ENCODE data around the gene S100B.

Gene S100B

DNA sequence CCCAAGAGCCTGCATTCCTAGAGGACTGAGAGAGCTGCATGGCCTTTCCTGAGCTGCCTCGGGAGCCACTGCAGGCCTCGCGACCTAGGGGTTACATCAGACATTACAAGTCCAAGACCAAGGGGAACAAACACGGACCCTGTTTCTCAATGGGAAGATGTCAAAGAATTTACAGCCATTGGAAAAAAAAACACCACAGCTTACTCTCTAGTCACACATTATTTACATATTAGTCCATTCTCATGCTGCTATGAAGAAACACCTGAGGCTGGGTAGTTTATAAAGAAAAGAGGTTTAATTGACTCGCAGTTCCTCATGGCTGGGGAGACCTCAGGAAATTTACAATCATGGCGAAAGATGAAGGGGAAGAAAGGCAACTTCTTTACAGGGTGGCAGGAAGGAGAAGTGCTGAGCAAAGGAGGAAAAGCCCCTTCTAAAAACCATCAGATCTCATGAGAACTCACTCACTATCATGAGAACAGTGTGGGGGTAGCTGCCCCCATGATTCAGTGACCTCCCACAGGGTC is 22.2 kb upstream of the S100B start:
- no peak for DNase-seq

DNA sequence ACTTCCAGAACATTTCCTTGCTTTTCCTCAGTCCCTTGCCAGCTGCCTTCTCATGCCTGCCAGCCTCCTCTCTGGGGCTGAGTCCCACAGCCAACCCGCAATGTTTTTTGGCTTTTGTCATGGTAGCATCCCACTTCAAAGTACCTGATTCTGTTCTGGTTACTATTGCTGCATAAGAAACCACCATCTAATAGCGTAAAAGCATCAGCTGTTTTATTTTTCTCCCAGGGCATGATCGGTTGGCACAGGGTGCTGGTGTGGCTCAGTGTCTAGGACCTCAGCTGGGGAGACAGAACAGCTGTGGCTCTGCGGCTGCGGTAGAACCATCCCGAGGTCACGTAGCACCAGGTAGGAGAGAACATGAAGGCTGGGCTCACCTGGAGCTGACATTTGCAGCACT is 21.7 kb upstream of the S100B start:
- DNase-seq = no peak

DNA sequence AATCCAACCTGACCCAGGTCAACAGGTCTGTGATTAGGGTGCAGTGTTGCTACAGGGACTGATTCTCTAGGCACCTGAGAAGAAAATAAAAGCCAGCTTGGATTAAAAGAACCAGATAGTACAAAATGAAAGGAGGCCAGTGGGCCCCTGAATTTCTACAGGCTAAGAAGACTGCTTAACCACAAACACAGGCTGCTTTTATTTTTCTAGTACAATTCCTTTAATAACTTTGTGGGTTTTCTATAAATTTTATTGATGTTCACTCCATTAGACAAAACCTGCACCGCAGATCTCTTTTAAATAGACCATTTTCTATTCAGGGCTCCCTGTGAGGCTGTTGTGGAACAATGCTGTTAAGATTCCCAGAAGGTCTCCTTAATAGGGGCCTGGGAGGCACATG is 20.9 kb upstream of the S100B start:
- DNase-seq = no peak

DNA sequence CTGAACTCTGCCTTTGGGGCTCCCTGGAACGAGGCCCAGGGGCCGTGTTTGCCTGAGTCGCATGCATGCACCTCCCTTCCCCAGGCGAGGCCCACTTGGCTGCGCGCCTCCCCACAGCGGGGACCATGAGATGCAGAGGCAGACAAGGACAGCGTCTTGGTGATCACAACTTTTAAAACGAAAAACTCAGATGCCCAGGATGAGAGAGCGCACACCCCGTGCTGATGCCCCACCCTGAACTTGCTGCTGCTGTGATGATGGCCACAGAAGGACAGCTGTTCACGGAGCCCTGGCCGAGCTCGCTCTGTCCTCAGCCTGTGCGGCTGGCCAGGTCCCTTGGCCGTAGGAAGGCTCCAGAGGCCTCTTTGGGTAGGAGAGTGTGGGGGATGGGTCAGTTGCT is 19.2 kb upstream of the S100B start:
- no peak for DNase-seq

DNA sequence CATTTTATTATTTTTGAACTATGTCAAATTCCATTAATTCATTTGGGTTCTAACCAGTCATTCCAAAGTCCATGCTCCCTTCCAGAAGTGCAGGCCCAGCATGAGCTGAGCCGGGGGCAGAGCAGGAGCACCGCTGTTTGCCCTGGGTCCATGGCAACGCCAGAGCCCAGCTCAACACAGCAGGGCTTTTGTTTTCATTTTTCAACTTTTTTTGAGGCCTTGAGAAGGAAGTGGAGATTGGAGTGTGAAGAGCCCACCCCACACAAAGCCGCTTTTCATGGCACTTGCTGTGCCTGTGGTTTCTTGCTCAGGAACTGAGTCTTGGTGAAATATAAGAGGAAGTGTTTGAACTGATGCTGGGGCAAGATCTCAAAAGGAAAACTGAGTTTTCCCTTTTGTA is 17.3 kb upstream of the S100B start:
- no peak for DNase-seq

DNA sequence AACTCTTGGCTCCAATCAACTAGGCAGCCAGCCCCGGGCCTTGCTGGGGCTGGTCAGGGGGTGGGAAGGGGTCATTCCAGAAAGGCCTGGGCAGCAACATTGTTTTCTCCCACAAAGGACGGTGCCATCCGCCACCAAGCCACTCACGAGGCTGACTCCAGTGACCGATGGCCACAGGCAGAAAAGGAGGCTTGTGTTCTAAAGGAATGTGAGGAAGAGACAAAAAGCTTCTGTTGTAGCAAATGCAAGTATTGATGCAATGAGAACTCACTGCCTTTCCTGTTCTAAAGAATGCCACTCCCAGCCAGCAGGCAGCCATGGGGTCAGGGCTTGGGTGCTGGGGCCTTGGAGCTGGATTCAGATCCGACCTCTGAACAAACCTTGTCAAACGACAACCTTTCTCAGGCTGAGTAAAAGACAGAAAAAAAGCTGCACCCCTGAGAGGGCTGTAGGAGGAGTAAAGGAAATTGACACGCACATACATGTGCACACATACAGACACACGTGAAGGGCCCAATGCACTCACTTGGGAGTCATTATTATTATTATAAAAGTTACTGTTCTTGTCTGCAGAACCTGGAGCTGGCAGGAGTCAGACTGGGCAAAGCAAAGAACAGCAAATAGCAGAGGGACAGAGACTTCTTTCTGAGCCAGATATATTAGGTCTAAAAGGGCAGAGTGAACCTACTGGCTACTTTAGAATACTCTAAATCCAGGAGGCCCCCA is 16.7 kb upstream of the S100B start:
- no peak for DNase-seq

DNA sequence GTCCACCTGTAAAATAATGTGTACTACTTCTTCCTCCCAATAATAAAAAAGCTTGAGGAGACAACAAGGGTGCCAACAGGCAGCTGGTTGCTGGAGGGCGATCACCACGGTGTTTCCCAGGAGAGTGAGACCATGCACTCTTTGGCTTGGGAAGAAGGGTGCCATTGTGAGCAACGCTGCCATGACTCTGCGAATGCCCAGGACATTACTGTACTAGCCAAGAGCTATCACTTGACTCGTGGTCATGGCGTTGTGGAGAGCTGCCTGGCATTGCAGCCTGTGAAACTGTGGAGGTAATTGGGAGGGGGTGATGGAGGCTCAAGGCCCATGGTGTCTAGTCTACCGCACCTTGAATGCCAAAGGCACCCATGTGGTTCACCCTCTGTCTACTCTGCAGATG is 16.0 kb upstream of the S100B start:
- no peak for DNase-seq

DNA sequence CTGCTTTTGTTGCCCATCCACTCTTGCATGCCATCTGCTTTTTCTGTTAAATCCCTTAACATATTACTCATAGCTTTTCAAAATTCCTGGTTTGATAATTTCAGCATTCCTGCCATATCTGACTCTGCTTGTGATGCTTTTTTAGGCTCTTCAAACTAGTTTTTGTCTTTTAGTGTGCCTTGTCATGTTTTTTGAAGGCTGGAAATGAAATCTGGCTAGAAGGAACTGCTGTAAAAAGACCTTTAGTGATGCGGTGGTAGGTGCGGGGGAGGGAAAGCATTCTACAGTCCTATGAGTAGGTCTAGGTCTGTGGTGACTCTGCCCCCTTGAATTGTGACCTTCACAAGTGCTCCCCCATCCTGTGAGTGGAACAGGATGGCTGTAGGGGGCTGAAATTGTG is 15.0 kb upstream of the S100B start:
- no peak for DNase-seq

- DNase-seq = no peak
Measured at GRCh38 chr21:46618738-46619379, 14.0 kb upstream of the S100B start.

GRCh38 chr21:46617267-46618051 is 12.6 kb upstream of the S100B start:
- DNase-seq = no peak

GRCh38 chr21:46616656-46617055 is 11.8 kb upstream of the S100B start:
- no peak for DNase-seq

GRCh38 chr21:46616050-46616449 is 11.2 kb upstream of the S100B start:
- no peak for DNase-seq

DNA sequence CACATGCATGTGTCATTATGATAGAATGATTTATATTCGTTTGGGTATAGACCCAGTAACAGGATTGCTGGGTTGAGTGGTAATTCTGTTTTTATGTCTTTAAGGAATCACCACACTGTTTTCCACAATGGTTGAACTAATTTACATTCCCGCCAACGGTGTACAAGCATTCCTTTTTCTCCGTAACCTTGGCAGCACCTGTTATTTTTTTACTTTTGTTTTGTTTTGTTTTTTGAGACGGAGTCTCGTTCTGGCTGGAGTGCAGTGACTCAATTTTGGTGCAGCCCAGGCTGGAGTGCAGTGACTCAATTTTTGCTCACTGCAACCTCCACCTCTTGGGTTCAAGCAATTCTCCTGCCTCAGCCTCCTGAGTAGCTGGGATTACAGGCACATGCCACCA is 8.5 kb upstream of the S100B start:
- no peak for DNase-seq

DNA sequence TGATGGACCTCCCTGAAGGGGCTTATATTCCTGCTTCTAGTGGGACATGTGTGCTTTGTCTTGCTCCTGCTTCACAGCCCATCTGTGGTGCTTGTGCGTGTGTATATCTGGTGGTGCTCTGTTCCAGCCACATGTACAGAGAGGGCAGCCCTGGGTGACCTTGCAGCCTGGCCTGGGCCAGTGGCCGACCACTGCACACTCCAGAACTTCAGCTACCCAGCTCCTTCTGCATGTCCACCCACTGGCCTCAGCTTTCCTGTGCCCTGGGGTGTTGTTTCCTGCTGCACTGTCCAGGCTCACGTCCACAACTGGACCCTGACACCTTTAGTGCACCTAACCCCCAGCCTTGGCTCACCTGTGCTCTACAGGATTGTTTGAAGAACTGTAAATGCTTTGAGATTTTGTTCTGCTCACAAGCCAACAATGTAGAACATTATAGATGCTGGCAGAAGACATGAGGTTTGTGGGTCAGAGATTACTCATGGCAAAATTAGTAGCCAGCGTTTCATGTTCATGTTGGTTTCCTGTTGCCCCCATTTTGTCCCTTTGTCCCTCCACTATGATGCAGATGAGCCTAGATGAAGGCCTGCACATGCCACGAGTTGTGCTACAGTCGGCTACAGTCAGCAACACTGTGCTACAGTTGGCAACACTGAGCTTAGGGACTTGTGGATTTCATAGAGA is 5.3 kb upstream of the S100B start:
- no peak for DNase-seq

DNA sequence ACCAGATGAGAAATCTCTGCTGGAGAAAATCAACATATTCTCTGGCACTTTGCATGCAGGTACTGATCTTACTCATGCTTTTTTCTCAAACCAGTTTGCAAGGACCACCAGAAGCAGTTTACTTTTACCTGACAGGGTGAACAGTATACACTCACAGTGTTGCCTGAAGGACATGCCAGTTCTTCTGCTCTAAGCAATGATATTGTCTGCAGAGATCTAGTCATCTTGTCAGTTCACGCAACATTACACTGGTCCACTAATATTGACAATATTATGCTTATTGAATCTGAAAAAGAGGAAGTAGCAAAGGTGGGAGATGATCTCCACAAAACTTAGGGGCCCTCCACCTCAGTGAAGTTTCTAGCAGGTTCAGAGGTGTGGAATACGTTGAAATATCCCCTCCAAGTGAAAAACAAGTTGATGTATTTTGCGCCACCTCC is 3.8 kb upstream of the S100B start:
- no peak for DNase-seq

GRCh38 chr21:46607636-46608035 is 2.8 kb upstream of the S100B start:
- DNase-seq = no peak

DNA sequence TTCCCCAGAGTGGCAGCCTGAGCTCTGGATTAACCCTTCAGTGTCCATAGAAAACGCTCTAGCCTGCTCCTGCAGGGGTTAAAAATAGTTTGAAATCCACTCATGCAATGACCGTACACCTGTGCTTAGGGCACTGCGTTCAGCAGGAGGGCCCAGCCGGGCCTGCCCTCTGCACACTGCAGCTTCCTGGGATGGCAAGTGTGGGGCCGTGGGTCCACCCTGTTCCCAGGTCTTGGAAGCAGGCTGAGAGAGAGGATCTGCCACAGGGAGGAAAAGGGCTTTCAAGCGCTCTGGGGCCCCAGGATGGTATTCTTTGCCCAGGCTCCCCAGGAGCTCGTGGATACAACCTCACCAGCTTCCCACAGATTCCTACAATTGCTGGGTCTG is 1.5 kb upstream of the S100B start:
- no peak for DNase-seq

DNA sequence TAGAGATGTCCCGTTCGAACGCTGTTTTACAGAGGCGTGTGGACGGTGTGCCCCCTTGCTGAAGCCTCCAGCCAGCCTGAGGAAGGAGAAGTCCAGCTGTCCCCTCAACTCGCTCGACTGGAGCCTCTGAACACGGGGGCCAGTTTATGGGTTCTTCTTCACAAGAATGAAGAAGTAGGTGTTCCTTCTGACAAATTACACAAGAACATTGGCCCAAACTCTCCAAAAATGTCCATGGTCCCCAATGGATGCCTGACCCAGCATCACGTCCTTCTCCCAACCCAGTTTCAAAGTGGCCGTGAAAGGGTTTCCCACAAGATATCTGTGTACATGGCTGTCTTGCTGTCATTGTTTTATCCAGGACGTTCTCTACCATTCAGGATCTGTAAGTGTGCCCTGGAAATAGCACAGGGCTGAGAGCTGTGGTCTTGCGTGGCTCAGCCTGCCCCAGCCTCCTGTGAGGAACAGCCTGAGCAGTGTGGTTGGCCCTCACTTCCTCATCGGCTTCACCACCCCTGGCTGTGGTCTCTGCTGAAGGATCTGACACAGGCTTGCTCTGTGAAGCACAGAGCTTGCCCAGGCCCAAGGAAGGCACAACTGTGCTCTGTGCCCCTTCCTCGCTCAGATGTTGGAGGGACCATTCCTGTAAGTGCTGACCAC is 1.0 kb upstream of the S100B start:
- DNase-seq = no peak

- DNase-seq = no peak
Measured at GRCh38 chr21:46604329-46604974, 430 bp downstream of the S100B start.

- no peak for DNase-seq
Measured at GRCh38 chr21:46603228-46603627, 1.7 kb downstream of the S100B start.

GRCh38 chr21:46600978-46601377 is 3.9 kb downstream of the S100B start:
- DNase-seq = no peak

DNA sequence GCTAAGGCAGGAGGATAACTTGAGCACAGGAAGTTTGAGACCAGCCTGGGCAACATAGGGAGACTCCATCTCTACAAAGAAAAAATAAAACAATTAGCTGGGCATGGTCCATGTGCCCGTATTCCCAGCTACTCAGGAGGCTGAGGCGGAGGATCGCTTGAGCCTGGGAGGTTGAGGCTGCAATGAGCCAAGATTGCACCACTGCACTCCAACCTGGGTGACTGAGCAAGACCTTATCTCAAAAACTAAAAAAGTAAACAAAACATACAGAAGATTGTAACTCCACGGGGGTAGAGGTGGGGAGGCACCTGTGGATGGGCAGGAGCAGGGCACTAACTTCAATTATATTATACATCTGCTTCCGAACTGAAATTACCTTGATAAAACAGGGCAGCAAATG is 4.6 kb downstream of the S100B start:
- DNase-seq = no peak
